A549 (cell line): Measurements from ENCODE around the gene TBC1D10B. TPM values are rescaled to one million over a fixed set of nuclear protein-coding genes. Genes with fewer than 3 reads are reported as not detected.

ENCODE experiments used
- ATAC-seq, 2 experiments: fragments of 200-7000 bp in 1 of 2; fragments of >200 bp in 1 of 2; cut with Nextera tagmentation in 1 of 2; cut with Tn5 transposase in 1 of 2; 3 replicates each; pipeline versions ENCODE4 v1.8.0 to v1.9.1; 2018 to 2020; ENCODE audit warnings: mild to moderate bottlenecking in 1 of 2, moderate library complexity in 1 of 2
- CTCF ChIA-PET: fragments of 300-600 bp; sonication (Branson Sonifier 250); formaldehyde crosslinking; extraction: SDS; loops from one replicate; lab custom pipeline; 2021; ENCODE audit warnings: antibody characterized with exemption, inconsistent platforms; lab: Yijun Ruan, JAX
- POLR2A ChIA-PET: fragments of 350-600 bp; formaldehyde crosslinking; extraction: SDS; loops from one replicate; lab custom pipeline; 2021; ENCODE audit warnings: antibody characterized with exemption, inconsistent platforms; lab: Yijun Ruan, JAX
- DNase-seq, 2 experiments: peaks; one replicate each; pipeline versions ENCODE4 v3.0.0 to v3.0.0-alpha.2; 2011 to 2016; ENCODE audit warnings: low read depth in 1 of 2, low spot score in 1 of 2
- FAIRE-seq: peaks from 2 replicates; lab custom pipeline; 2011; peaks lifted over from hg19 to GRCh38; lab: Jason Lieb, UNC
- H3K27ac ChIP-seq, 2 experiments: fragments of >200 bp; sonication (Bioruptor Twin); formaldehyde crosslinking; 3 replicates each; pipeline ENCODE4 v1.5.1; 2016 to 2017
- H3K4me1 ChIP-seq: fragments of >200 bp; sonication (Bioruptor Twin); formaldehyde crosslinking; 3 replicates; pipeline ENCODE4 v1.6.1; 2016
- H3K4me2 ChIP-seq: fragments of >200 bp; sonication (Bioruptor Twin); formaldehyde crosslinking; 3 replicates; pipeline ENCODE4 v1.6.1; 2016
- H3K4me3 ChIP-seq: fragments of >200 bp; sonication (Bioruptor Twin); formaldehyde crosslinking; 3 replicates; pipeline ENCODE4 v1.5.1; 2016
- H3K9me3 ChIP-seq: fragments of >200 bp; sonication (Bioruptor Twin); formaldehyde crosslinking; 3 replicates; pipeline ENCODE4 v1.6.1; 2016
- CEBPB ChIP-seq, 2 experiments: fragments of >200 bp in 1 of 2; sonication (Bioruptor Twin) in 1 of 2; formaldehyde crosslinking in 1 of 2; IDR thresholded peaks; 2 replicates each; pipeline ENCODE4 v1.6.1; 2012 to 2016
- ESRRA ChIP-seq: fragments of 150-350 bp; IDR thresholded peaks from 2 replicates; pipeline ENCODE4 v1.6.1; 2014; ENCODE audit warnings: mild to moderate bottlenecking, low read length, borderline replicate concordance
- GATA3 ChIP-seq: IDR thresholded peaks from 2 replicates; pipeline ENCODE4 v1.6.1; 2012; ENCODE audit warnings: borderline replicate concordance
- NPAS2 ChIP-seq: fragments of 250-450 bp; sonication (Bioruptor Pico); IDR thresholded peaks from 2 replicates; pipeline ENCODE4 v1.8.0; 2022; ENCODE audit warnings: mild to moderate bottlenecking, moderate library complexity, borderline replicate concordance
- RAD21 ChIP-seq, 2 experiments: fragments of >200 bp in 1 of 2; sonication (Bioruptor Twin) in 1 of 2; formaldehyde crosslinking in 1 of 2; IDR thresholded peaks in 1 of 2; conservative IDR thresholded peaks in 1 of 2; 2 replicates in 1 of 2; 3 replicates in 1 of 2; pipeline ENCODE4 v1.6.1; 2012 to 2018; ENCODE audit warnings: inconsistent platforms in 1 of 2
- RCOR1 ChIP-seq: fragments of 150-350 bp; IDR thresholded peaks from 2 replicates; pipeline ENCODE4 v1.6.1; 2014; ENCODE audit warnings: antibody characterized with exemption, low read length, low read depth
- ZC3H11A ChIP-seq: fragments of 450-650 bp; IDR thresholded peaks from 2 replicates; pipeline ENCODE4 v1.6.1; 2014; ENCODE audit warnings: antibody characterized with exemption, mild to moderate bottlenecking
- ZFP36 ChIP-seq: fragments of 450-650 bp; IDR thresholded peaks from 2 replicates; pipeline ENCODE4 v1.6.1; 2014; ENCODE audit warnings: borderline replicate concordance; ENCODE audit not compliant: partially characterized antibody
- WGBS: methylation state at CpG from one replicate; pipeline ENCODE4 v1.1.6; 2017; ENCODE audit errors: missing lambda C conversion rate; 5-methylcytosine and 5-hydroxymethylcytosine counted together
- polyA plus RNA-seq, 4 experiments: library from polyadenylated mRNA; depleted of rRNA in 3 of 4; stranded (reverse); fragments of >200 nt; fragmentation: RNase III in 1 of 4; extraction: RNeasy Plus Mini Kit Qiagen cat#74134 plus additional on column Dnase treatment in 1 of 4; gene quantifications; 2 replicates in 3 of 4; 3 replicates in 1 of 4; pipeline ENCODE4 v1.2.3, GENCODE V29; 2011 to 2017
- TF ChIP-seq, protein P1 (sequence below): IDR thresholded peaks from 2 replicates; pipeline ENCODE4 v1.6.1; 2012; ENCODE audit warnings: low read depth, borderline replicate concordance
- TF ChIP-seq, protein P2 (sequence below): fragments of >200 bp; sonication (Bioruptor Twin); formaldehyde crosslinking; IDR thresholded peaks from 2 replicates; pipeline ENCODE4 v1.6.1; 2016
- TF ChIP-seq, protein P3 (sequence below): fragments of 200-600 bp; sonication (generic); IDR thresholded peaks from 2 replicates; pipeline ENCODE4 v1.6.1; 2016; ENCODE audit warnings: antibody characterized with exemption, mild to moderate bottlenecking, moderate library complexity
- TF ChIP-seq, protein P4 (sequence below): fragments of 250-450 bp; sonication (Bioruptor Pico); IDR thresholded peaks from 2 replicates; pipeline ENCODE4 v1.5.0; 2021; ENCODE audit warnings: mild to moderate bottlenecking, moderate library complexity, borderline replicate concordance
- TF ChIP-seq, protein P5 (sequence below): fragments of >200 bp; sonication (Bioruptor Twin); formaldehyde crosslinking; IDR thresholded peaks from 3 replicates; pipeline ENCODE4 v1.5.1; 2016
- TF ChIP-seq, protein P6 (sequence below): fragments of 150-350 bp; IDR thresholded peaks from 2 replicates; pipeline ENCODE4 v1.6.1; 2014; ENCODE audit warnings: low read depth, mild to moderate bottlenecking, low read length

The TBC1D10B gene
- polyA plus RNA-seq, 2 of the 4 experiments (the other 2 are of a cell fraction) = 10.9 to 23.2 TPM

DNA sequence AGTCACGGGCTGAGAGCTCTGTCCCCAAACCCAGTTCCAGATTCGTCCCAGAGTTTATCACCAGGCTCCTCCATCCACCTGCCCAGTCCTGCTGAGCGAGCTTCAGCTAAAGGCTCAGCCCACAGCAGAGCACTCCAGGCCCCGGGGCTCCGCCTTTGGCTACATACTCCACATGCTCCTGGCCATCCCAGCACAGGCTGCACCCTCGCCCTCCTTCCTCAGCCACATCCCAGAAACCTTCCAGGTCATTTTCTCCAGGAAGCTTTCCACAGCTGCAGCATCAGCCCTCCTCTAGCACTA is 10.5 kb downstream of the TBC1D10B start:
- Histone ChIP-seq H3K27ac (no peak overlapping the region), H3K9me3 (no peaks in the 10 kb centered on the region), H3K4me2 (no peak overlapping the region), H3K4me3 (no peak overlapping the region), H3K4me1 (peaks cover 19% of the 10 kb centered on the region)
- ChIA-PET POLR2A (interaction anchor here (2.3 kb wide), 1 partner anchor 11 kb away, joined by 8 read pairs; no protein-coding TSS in a partner anchor), CTCF (interaction anchor here (0.9 to 1.2 kb wide), 2 partner anchors 9 to 49 kb away, joined by 3 to 4 read pairs; no protein-coding TSS in a partner anchor)
- TF ChIP-seq ZFP36 (no peak), NPAS2 (no peak), RCOR1 (no peak), RAD21 (conservative IDR thresholded peaks at IDR 0.05 in 1 of 2, IDR thresholded peaks at IDR 0.05 in 1 of 2) (no peak), ESRRA (no peak), GATA3 (no peak), ZC3H11A (no peak)
- TF ChIP-seq, protein P1, sequence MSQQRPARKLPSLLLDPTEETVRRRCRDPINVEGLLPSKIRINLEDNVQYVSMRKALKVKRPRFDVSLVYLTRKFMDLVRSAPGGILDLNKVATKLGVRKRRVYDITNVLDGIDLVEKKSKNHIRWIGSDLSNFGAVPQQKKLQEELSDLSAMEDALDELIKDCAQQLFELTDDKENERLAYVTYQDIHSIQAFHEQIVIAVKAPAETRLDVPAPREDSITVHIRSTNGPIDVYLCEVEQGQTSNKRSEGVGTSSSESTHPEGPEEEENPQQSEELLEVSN = no peak
- TF ChIP-seq, protein P2, sequence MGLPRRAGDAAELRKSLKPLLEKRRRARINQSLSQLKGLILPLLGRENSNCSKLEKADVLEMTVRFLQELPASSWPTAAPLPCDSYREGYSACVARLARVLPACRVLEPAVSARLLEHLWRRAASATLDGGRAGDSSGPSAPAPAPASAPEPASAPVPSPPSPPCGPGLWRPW = no peak
- TF ChIP-seq, protein P3, sequence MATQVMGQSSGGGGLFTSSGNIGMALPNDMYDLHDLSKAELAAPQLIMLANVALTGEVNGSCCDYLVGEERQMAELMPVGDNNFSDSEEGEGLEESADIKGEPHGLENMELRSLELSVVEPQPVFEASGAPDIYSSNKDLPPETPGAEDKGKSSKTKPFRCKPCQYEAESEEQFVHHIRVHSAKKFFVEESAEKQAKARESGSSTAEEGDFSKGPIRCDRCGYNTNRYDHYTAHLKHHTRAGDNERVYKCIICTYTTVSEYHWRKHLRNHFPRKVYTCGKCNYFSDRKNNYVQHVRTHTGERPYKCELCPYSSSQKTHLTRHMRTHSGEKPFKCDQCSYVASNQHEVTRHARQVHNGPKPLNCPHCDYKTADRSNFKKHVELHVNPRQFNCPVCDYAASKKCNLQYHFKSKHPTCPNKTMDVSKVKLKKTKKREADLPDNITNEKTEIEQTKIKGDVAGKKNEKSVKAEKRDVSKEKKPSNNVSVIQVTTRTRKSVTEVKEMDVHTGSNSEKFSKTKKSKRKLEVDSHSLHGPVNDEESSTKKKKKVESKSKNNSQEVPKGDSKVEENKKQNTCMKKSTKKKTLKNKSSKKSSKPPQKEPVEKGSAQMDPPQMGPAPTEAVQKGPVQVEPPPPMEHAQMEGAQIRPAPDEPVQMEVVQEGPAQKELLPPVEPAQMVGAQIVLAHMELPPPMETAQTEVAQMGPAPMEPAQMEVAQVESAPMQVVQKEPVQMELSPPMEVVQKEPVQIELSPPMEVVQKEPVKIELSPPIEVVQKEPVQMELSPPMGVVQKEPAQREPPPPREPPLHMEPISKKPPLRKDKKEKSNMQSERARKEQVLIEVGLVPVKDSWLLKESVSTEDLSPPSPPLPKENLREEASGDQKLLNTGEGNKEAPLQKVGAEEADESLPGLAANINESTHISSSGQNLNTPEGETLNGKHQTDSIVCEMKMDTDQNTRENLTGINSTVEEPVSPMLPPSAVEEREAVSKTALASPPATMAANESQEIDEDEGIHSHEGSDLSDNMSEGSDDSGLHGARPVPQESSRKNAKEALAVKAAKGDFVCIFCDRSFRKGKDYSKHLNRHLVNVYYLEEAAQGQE = no peak
- WGBS = 88% methylated on average over 6 of the region's 6 CpGs
- ATAC-seq (no peak), FAIRE-seq (no peak), DNase-seq (no peak)

DNA sequence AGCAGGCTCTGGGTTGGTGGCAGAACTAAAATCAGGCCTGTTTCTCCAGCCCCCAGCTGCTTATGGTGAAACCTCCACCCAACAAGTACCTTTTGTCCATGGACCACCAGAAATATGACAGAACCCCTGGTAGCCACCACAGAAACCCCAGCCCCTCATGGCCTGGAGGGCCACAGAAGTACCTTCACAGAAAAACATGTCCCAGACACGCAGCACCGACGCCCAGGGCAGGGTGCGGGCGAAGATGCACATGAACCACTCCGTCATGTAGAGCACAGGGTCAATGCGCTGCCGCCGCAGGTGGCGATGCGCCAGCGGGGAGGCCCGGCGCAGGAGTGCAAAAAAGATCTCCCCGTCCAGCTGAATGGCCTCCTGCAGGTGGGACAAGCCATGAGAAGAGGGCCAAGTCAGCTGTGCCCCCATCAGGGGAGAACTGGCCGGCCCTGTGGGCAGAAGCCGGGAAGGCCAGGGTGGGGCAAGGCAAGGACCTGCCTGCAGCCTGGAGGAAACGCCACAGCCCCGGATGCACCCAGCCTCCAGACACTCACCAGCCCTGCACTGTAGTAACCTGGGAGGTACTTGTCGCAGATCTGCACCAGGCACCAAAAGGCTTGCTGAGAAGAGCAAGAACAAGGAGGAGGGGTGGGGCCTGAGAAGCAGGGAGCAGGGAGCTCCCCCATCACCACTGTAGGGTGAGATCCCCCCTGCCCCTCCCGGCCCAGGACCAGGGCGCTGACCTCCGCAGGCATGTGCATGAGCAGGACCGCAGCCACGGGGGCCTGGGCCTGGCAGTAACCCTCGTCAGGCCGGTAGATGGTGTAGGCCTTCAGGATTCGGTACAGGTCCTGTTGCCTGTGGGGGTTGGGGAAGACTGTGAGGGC is 11.1 kb downstream of the TBC1D10B start:
- TF ChIP-seq, protein P4, sequence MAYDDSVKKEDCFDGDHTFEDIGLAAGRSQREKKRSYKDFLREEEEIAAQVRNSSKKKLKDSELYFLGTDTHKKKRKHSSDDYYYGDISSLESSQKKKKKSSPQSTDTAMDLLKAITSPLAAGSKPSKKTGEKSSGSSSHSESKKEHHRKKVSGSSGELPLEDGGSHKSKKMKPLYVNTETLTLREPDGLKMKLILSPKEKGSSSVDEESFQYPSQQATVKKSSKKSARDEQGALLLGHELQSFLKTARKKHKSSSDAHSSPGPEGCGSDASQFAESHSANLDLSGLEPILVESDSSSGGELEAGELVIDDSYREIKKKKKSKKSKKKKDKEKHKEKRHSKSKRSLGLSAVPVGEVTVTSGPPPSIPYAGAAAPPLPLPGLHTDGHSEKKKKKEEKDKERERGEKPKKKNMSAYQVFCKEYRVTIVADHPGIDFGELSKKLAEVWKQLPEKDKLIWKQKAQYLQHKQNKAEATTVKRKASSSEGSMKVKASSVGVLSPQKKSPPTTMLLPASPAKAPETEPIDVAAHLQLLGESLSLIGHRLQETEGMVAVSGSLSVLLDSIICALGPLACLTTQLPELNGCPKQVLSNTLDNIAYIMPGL = no peak
- TF ChIP-seq, protein P5, sequence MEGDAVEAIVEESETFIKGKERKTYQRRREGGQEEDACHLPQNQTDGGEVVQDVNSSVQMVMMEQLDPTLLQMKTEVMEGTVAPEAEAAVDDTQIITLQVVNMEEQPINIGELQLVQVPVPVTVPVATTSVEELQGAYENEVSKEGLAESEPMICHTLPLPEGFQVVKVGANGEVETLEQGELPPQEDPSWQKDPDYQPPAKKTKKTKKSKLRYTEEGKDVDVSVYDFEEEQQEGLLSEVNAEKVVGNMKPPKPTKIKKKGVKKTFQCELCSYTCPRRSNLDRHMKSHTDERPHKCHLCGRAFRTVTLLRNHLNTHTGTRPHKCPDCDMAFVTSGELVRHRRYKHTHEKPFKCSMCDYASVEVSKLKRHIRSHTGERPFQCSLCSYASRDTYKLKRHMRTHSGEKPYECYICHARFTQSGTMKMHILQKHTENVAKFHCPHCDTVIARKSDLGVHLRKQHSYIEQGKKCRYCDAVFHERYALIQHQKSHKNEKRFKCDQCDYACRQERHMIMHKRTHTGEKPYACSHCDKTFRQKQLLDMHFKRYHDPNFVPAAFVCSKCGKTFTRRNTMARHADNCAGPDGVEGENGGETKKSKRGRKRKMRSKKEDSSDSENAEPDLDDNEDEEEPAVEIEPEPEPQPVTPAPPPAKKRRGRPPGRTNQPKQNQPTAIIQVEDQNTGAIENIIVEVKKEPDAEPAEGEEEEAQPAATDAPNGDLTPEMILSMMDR = no peak
- TF ChIP-seq, protein P6, sequence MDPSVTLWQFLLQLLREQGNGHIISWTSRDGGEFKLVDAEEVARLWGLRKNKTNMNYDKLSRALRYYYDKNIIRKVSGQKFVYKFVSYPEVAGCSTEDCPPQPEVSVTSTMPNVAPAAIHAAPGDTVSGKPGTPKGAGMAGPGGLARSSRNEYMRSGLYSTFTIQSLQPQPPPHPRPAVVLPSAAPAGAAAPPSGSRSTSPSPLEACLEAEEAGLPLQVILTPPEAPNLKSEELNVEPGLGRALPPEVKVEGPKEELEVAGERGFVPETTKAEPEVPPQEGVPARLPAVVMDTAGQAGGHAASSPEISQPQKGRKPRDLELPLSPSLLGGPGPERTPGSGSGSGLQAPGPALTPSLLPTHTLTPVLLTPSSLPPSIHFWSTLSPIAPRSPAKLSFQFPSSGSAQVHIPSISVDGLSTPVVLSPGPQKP = no peak
- no peak for TF ChIP-seq CEBPB (IDR thresholded peaks at IDR 0.05)
- TF ChIP-seq, all 56 proteins: peak for 0
- Histone ChIP-seq H3K9me3 (no peaks in the 10 kb centered on the region), H3K27ac (no peak overlapping the region), H3K4me3 (no peak overlapping the region), H3K4me1 (peaks cover 19% of the 10 kb centered on the region), H3K4me2 (no peak overlapping the region)
- DNase-seq (no peak), ATAC-seq (no peak), FAIRE-seq (no peak)
- WGBS = 92% methylated on average over 28 of the region's 28 CpGs
- CTCF ChIA-PET = interaction anchor here (0.9 to 1.2 kb wide), 2 partner anchors 13 to 50 kb away, joined by 3 to 4 read pairs; no protein-coding TSS in a partner anchor
- POLR2A ChIA-PET = interaction anchor here (0.8 to 2.3 kb wide), 2 partner anchors 12 to 36 kb away, joined by 3 to 8 read pairs; partner anchors contain the start of gene ZNF48
